Activated CD8-positive, alpha-beta memory T cell treated with anti-CD3 and anti-CD28 coated beads for 48 hours (primary cell): ENCODE measurements around the gene RFTN1.
"Not testable (repeated sequence)": the region's sequence is repeated elsewhere in the genome, so short reads cannot be mapped to it uniquely, and the experiment has no call there.

Experiments
- DNase-seq, 3 experiments: peaks; one replicate each; pipeline ENCODE4 v3.0.0-alpha.2; 2020; ENCODE audit warnings: low read depth in 2 of 3, low spot score in 2 of 3

The RFTN1 gene

GRCh38 chr3:16489326-16490061 is 24.0 kb downstream of the RFTN1 start:
- DNase-seq: not testable (repeated sequence)

GRCh38 chr3:16488637-16489036 is 24.9 kb downstream of the RFTN1 start:
- no peak for DNase-seq

DNA sequence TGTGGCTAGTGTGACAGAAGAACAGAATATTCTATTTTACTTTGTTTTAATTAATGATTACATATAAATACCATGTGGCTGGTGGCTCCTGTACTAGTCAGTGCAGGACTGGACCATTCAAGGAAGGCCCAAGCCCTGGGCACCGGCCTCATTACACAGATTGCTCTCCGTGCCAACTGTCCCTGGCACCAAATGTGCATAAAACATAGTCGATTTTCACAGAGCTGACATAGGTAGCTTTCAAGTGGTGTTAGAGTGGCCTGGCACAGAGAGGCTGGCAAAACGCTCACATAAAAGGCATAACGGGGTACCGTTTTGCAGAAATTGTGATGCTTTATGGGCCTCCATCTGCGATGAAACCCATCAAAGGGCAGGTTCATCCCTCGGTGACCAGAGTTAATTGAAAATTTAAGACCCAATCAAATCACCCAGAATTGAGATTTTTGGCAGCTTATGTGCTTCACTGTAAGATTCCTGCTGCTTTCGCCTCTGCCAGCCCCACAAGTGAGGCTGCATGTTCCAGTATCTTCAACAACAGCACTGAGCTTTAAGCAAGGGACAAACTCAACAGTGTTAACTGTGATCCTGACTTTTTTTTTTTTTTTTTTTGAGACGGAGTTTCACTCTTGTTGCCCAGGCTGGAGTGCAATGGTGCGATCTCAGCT is 25.9 kb downstream of the RFTN1 start:
- no peak for DNase-seq

DNA sequence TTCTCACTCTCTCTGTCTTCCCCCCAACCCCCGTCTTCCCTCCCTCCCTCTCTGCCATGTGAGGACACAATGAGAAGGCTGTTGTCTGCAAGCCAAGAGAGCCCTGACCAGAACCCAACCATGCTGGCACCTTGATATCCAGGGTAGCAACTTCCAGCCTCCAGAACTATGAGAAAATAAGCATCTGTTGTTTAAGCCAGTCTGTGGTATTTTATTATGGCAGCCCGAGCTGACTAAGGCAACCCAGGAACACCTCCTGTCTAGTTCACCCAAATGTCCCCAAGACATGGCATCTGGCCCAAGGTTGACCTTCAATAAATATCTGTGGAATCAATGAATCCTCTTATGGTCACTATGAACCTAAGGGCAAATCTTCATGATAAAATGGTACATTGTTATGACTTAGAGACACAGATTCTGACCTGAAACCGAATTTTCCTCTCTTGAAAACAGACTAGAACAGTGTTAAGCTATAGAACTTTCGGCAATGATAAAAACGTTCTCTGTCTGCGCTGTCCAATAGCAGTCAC is 26.5 kb downstream of the RFTN1 start:
- no peak for DNase-seq

DNA sequence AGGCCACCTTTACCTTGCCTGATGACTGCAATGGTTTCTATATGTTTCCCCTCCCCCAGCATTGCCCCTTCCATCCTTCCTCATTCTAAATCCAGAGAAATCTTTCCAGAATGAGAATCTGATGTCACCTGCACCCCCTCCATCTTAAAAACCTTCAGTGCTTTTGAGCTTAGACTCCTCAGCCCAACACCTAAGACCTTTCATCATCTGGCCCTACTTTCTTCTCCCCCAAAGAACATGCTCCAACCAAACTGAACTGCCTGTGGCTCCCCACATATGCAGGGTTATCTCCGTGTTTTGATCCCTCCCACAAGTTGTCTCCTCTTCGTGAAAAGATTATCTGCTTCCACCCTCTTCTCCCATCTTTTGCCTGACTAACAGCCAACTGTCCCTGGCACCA is 27.3 kb downstream of the RFTN1 start:
- DNase-seq: no peak

- no peak for DNase-seq
Measured at GRCh38 chr3:16485395-16485992, 28.0 kb downstream of the RFTN1 start.

DNA sequence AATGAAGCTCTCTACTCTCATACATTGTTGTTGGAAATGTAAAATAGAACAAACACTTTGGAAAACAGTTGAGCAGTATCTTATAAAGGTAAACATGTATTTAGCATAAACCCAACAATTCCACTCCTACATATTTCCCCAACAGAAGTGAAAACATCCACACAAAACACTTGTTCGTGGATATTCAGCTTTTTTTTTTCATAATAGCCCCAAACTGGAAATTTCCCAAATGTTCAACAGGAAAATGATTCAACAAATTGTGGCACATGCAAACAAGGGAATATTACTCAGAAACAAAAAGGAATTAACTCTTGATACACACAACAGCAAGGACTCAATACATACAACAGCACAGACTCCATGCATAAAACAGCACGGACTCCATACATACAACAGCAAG is 28.5 kb downstream of the RFTN1 start:
- DNase-seq: no peak

- DNase-seq: no peak
Measured at GRCh38 chr3:16484216-16484615, 29.3 kb downstream of the RFTN1 start.

DNA sequence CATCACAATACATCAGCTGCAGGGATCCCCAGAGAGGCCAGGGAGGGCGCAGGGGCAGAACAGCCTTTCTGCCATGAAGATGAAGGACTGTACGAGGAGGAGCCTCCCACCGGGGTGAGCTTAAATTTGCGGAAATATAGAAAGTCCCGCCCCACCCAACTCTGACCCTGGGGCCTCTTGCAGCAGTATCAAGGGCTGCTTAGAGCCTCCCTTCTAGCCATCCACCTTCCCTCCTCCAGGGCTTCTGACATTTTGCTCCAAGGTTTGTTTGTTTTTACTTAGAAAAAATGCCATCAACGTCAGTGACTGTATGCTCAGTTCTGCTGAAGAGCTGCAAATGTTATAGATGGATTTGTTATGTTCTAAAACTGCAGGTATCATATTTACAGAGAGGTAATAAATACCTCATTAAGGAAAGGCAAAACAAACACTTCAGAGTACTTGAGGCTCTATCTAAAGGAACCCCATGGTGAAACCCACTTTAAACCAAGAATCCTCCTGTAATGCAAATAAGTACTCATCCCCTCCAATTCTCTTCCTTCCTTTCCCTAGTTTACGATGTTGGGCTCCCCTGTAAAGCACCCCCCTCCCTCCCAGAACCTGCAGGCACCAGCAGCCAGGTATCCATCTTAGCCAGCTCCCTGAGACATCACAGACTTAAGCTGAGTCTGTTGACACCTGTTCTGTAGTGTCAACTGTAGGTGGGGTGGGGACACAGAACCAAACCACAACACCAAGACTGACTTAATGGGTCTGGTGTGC is 30.5 kb downstream of the RFTN1 start:
- no peak for DNase-seq

GRCh38 chr3:16482194-16482769 is 31.2 kb downstream of the RFTN1 start:
- DNase-seq: no peak

- no peak for DNase-seq
Measured at GRCh38 chr3:16481546-16481897, 32.0 kb downstream of the RFTN1 start.

- no peak for DNase-seq
Measured at GRCh38 chr3:16480861-16481545, 32.5 kb downstream of the RFTN1 start.

DNA sequence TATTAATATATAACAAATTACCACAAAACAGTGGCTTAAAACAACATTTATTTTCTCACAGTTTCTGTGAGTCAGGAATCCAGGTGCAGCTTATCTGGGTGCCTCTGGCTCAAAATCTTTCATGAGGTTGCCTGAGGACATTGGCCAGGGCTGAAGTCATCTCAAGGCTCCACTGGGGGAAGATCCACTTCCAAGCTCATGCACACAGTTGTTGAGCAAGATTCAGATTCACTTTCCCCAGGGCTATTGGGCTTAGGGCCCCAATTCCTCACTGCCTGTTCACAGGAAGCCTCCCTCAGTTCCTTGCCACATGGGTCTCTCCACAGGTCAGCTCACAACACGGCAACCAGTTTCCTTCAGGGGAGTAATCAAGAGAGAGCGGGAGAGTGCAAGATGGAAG is 35.0 kb downstream of the RFTN1 start:
- no peak for DNase-seq

DNA sequence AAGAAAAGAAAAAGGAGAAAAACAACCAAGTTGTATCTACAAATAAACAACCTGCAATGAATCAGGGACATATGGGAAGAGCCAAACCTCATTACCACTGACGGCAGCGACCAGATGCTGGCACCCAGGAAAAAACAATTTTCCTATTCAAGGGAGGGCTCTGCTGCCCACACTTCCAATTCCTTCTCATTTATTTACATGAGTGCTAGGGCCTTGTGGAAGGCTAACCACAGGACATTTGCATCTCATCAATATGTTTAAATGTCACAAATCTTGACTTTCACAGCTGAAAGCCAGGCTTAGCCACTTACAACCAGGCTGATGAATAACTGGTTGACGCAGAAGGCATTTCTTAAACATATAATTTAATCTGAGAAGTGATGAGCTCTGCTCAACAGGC is 36.0 kb downstream of the RFTN1 start:
- no peak for DNase-seq

DNA sequence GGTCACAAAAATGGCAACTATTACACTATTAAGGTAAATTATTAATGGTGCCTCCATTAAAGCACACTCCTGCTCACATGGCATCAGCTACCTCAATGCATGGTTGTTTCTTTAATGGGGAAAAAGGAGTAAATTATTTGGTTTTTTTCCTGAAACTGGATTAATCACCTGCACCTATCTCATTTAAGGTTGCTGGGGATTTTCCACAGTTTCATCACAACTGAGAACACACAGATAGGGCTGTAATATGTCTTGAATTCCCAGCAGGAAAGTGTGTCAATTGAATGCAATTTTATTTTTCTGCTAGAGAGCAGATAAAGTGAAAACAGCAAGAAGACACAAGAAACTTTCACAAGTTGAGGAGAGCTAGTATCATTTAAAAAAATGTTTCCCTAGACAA is 36.4 kb downstream of the RFTN1 start:
- DNase-seq: no peak

DNA sequence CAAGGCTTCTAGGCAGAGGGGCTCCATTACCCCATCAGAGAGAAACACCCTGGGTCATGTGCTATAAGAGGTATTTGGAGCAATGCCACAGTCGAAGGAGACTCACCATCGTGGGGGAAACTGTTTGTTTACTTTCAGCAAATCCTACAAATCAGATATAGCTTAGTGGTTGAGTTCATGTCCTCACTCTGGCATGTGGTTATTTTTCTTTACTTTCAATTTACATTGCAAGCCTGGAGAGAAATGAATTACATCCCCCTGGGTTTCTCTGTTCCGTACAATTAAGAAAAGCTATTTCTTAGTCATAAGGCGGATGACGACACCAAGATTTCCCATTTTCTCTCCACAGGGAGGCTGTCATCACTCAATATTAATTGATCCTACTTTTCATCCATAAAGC is 36.9 kb downstream of the RFTN1 start:
- DNase-seq: no peak

DNA sequence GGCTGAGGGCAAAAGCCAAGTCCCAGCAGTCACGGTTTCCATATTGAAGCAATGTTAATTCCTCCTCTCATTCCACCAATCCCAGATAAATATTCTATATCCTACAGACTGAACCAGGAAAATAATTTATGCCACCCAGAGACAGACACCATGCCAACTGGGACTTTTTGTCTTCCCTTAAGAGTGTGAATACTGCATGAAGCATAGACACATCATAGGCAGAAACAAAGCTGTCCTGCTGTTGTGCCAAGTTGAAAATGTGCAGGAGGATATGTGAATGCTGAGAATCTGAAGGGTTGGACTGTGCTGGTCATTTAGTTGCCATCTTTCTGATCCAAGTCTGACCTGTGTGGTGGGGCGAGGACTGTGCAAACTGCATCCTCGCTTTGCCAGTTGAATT is 37.7 kb downstream of the RFTN1 start:
- DNase-seq: no peak

- DNase-seq: no peak
Measured at GRCh38 chr3:16474920-16475319, 38.6 kb downstream of the RFTN1 start.

- DNase-seq: no peak
Measured at GRCh38 chr3:16474216-16474615, 39.3 kb downstream of the RFTN1 start.

DNA sequence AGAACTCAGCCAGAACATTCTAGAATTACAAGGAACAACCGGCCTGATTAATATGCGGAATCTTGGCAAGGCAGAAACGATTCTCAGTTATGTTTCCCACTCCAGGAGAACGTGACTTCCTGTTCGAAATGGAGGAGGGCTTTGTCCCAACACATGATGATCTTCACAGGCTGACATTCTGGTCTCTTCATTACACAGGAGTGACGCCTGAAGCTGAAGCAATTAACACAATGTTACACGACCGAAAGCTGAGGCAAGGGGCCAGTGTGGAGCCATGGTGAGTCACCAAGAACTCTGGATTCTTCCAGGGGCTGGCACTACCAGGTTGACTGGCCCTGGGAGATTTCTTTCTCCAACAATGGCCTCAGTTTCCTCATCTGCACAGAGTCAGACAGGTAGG is 40.9 kb downstream of the RFTN1 start:
- no peak for DNase-seq

- no peak for DNase-seq
Measured at GRCh38 chr3:16471897-16472296, 41.6 kb downstream of the RFTN1 start.
